ENCODE measurements around the gene CD34. TPM values are rescaled to one million over a fixed set of nuclear protein-coding genes. Genes with fewer than 3 reads are reported as not detected.
"Not testable (repeated sequence)": the region's sequence is repeated elsewhere in the genome, so short reads cannot be mapped to it uniquely, and the experiment has no call there.

The CD34 gene
- polyA plus RNA-seq (ENCODE audit: insufficient read length in 4 of 4) = 100 to 1,000 TPM in 2 of 4 donors, 10 to 100 TPM in 2; 79.5 to 116 (median 99.1) TPM

DNA sequence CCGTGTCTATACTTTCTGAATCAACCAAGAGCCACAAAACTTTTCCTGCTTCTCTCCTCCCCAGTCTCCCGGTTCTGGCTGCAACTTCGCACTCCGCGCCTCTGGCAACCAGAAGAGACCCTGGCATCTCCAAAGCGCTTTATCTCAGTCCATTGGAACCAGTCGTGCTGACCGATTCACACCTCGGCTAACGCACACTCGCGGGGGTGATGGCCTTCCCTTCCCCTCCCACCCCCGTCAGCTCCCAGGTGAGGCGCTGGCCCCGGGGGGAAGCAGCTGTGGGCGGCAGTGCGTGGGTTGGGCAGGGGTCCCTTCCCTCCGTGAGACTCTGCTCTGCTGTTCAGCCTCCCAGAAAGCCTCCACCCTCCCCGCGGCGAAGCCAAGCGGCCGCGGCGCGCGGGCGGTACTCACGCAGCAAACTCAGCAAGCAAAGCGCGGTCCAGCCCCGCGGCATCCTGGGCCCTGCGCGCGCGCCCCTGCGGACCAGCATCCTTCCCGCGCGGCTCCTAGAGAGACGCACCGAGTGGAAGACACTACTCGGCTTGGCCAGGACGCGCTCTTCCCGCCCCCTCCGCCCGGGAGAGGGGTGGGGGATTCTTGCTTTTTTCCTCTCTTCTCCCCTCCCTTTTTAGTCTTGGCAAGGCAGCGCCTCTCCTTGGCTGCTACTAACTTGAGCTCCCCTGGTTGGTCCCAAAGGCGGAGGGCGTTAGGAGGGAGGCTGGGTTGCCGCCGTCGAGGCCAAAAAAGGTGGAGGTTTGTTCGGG is at the start of gene CD34:
Gene CD34, minus strand, starts transcription at position 535 of the 764 bp plus-strand sequence. Its CDS starts 45 bp downstream, at position 490.
- DNase-seq (ENCODE audit: low read depth in 4 of 4, low spot score in 2 of 4) = no peak

DNA sequence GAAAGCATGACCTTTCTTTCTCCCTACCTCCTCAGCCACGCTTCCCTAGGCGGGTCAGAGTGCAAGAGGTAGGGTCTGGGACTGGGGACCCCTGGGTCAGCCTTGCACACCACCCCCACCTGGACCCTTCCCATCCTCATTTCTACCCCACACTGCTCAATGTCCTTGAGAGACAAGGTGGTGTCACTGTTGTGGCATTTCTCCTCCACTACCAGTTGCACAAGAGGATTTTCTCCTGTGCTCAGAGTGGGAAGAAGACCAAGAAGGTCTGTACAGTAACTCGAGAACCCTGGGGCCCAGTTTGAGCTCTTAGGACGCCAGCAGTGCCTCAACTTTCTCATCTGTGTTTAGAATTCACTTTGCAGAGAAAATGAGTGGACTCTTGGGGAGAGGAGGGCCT is 49.4 kb upstream of the CD34 start:
- DNase-seq (ENCODE audit: low read depth in 4 of 4, low spot score in 2 of 4) = no peak

GRCh38 chr1:207959910-207960309 is 49.0 kb upstream of the CD34 start:
- no peak for DNase-seq (ENCODE audit: low read depth in 4 of 4, low spot score in 2 of 4)

- DNase-seq (ENCODE audit: low read depth in 4 of 4, low spot score in 2 of 4) = peak in 2 of 4 donors; percentile 45 to 53
Measured at GRCh38 chr1:207959141-207959825, 48.4 kb upstream of the CD34 start.

DNA sequence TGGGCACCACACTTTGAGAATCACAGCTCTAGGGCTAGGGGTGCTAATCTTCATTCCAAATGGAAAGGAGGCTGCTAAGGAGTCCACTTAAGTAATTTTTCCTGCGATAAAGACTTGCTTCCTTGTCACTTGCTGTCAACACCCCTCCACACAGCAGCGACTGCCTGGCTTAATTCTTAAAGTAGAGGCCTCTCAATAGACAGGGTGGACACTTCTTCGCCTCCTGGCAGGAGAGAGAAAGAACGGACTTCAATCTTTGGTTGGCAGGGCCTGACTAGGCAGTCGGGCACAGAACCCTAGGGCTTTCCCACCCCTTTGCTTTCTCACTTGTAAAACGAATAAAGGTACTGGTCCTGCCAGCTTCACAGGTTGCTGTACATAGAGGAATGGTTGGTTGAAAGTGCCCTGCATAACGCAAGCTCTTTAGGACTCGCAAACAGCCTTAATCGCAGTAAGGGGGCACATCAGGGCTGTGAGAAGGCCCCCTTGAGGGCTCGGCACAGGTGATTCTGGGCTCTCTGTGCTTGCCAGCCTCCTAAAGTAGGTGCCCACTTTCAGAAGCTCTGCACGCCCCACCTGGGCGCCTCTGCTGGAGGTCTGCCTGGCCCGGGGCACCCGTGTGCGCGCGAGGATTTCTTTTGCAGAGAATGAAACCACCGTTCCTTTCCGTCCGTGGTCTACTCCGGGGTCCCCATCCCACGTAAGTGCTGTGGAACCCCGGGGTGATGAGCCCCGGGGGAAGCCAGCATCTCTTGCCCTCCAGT is 47.6 kb upstream of the CD34 start:
- DNase-seq (ENCODE audit: low read depth in 4 of 4, low spot score in 2 of 4) = no peak

DNA sequence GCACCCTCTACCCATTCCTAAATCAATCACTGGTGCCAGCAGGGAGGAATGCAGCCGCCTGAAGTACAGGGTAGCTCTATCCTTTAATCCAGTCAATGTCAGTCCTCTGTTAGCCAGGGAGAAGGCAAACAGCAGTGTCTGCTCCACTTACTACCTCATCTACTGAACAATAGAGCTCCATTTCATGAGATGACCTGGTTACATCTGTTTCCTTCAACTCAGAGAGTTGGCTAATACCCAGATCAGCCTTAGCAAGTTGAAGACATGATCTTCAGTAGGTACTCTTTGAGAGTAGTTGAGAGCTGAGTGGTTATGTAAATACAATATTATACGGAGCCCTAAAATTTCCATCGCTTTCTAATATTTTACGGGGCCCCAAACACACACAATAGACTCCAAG is 46.1 kb upstream of the CD34 start:
- no peak for DNase-seq (ENCODE audit: low read depth in 4 of 4, low spot score in 2 of 4)

- no peak for DNase-seq (ENCODE audit: low read depth in 4 of 4, low spot score in 2 of 4)
Measured at GRCh38 chr1:207954104-207954503, 43.2 kb upstream of the CD34 start.

GRCh38 chr1:207952617-207953542 is 42.0 kb upstream of the CD34 start:
- DNase-seq (ENCODE audit: low read depth in 4 of 4, low spot score in 2 of 4) = no peak

DNA sequence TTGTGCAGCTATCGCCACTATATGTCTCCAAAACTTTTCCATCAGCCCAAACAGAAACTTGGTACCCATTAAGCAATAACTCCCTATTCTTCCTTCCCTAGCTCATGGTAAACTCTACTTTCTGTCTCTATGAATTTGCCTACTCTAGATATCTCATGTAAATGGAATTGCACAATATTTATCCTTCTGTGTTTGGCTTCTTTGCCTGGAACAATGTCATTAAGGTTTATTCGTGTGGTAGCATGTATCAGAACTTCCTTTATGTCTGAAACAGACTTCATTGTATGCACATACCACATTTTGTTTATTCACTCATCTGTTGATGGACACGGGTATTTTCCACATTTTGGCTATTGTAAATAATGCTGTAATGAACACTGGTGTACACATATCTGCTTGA is 40.7 kb upstream of the CD34 start:
- no peak for DNase-seq (ENCODE audit: low read depth in 4 of 4, low spot score in 2 of 4)

GRCh38 chr1:207950750-207951149 is 39.8 kb upstream of the CD34 start:
- DNase-seq (ENCODE audit: low read depth in 4 of 4, low spot score in 2 of 4) = no peak

- DNase-seq (ENCODE audit: low read depth in 4 of 4, low spot score in 2 of 4) = no peak
Measured at GRCh38 chr1:207949571-207950195, 38.8 kb upstream of the CD34 start.

DNA sequence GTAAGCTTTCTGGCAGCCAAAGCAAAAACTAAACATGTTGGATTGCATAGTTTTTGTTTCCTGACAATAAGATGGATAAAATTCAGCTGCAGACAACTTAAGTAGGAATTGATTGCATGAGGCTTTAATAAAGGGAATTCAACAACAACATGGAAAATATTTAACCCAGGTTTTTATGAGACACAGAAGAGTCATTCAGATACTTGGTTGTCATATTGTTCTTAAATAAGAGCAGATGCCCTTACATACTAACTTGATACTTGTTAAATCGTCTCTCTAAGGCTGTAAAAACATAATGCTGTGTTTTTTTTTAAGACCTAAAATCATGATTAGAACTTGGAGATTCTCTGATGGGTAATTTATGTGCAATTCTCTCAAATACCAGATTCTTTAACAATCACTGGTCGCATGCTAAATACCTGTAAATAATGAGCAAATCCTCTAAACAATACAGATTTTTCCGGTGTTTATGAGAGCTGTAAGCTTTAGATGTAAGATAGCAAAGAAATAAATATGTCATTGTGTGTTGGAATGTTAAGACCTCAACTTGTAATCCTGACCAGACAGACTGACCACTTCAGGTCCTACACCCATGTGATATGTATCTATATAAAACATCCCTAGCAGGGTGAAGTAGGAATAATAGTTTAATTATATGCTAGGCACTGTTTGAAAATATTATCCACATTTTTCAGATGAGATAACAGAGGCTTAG is 37.8 kb upstream of the CD34 start:
- no peak for DNase-seq (ENCODE audit: low read depth in 4 of 4, low spot score in 2 of 4)

- no peak for DNase-seq (ENCODE audit: low read depth in 4 of 4, low spot score in 2 of 4)
Measured at GRCh38 chr1:207946756-207947155, 35.8 kb upstream of the CD34 start.

DNA sequence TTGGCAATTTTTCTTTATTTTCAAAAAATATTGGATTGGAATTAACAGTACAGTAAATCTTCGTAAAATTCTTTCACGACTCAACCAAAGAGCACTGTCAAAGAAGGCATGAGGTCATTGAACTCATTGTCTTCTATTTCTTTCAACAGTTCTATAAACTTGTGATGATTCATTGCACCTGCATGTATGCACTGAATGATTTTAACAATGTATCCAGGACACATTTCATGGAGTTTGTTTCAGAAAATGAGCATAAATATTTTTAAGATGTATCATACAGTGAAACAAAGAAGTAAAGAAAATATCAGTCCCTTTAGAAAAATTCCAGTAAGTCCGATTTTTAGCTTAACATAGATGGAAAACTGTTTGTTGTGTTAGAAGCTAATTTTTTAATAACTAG is 33.6 kb upstream of the CD34 start:
- no peak for DNase-seq (ENCODE audit: low read depth in 4 of 4, low spot score in 2 of 4)

GRCh38 chr1:207942337-207942741 is 31.4 kb upstream of the CD34 start:
- DNase-seq (ENCODE audit: low read depth in 4 of 4, low spot score in 2 of 4) = not testable (repeated sequence)

DNA sequence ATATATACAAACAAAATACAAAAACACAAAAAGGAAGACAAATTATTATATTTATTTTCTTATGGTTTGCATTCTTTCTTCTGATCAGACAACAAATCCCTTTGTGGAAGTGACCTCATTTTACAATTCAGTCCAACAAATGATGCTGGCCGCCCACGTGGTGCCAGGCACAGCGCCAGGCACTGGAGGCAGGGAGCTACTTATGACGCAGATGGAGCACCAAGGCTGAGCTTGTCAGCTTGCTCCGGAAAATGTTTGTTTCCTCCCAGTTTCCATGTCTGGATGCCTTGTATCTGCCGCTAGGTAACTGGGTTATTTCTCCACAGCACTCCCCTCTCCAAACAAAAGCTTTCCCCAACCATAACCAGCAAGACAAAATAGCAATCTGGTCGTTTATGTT is 30.7 kb upstream of the CD34 start:
- no peak for DNase-seq (ENCODE audit: low read depth in 4 of 4, low spot score in 2 of 4)

DNA sequence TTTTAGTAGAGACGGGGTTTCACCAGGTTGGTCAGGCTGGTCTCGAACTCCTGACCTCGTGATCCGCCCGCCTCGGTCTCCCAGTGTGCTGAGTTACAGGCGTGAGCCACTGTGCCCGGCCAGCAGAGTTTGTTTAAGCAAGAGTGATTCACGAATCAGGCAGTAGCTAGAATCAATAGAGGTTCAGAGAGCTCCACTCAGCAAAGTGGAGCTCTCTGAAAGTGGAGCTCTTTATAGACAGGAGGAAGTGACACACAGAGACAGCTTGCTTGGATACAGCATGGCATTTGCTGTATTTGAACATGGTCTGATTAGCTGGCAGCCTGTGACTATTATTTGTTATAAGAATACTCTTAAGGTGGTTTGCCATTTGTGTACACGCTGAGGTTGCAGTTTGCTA is 27.1 kb upstream of the CD34 start:
- DNase-seq (ENCODE audit: low read depth in 4 of 4, low spot score in 2 of 4) = no peak

- DNase-seq (ENCODE audit: low read depth in 4 of 4, low spot score in 2 of 4) = no peak
Measured at GRCh38 chr1:207937204-207937603, 26.3 kb upstream of the CD34 start.

GRCh38 chr1:207935166-207935583 is 24.2 kb upstream of the CD34 start:
- DNase-seq (ENCODE audit: low read depth in 4 of 4, low spot score in 2 of 4) = no peak

Measured in left renal cortex interstitium (tissue), 4 donors.